T-helper 22 cell (primary cell): Measurements from ENCODE around the gene PUM2.
"Not testable (repeated sequence)": the region's sequence is repeated elsewhere in the genome, so short reads cannot be mapped to it uniquely, and the experiment has no call there.

Experiments used
- DNase-seq: peaks from one replicate; pipeline ENCODE4 v3.0.0-alpha.2; 2020; ENCODE audit warnings: low read depth

Gene PUM2

DNA sequence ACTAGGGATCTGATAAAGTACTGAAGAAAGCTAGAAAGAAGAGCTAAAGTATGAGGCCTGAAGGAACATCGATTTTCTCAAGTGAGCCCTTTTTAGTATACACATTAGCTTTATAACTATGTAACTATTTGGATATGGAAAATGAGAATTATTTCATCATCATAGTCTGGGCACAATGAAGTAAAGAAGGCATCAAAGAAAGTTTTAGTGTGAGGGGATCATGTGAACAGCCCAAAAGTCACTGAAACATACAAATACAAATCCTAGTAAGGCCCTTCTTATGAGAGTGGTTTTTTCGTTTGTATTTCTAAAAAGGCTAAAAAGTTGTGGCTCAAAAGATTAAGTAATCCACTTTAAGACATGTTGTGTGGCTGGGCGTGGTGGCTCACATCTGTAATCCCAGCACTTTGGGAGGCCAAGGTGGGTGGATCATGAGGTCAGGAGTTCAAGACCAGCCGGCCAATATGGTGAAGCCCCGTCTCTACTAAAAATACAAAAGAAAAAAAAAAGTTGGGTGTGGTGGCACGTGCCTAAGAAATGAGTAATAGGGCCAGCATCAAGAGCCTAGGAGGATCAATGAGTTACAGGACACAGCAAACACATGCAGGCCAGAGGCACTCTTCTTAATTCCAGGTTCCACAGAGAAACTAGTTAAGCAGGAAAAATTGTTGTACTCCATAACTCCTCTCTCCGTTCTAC, 61.9 kb downstream of the PUM2 start:
- DNase-seq = no peak

DNA sequence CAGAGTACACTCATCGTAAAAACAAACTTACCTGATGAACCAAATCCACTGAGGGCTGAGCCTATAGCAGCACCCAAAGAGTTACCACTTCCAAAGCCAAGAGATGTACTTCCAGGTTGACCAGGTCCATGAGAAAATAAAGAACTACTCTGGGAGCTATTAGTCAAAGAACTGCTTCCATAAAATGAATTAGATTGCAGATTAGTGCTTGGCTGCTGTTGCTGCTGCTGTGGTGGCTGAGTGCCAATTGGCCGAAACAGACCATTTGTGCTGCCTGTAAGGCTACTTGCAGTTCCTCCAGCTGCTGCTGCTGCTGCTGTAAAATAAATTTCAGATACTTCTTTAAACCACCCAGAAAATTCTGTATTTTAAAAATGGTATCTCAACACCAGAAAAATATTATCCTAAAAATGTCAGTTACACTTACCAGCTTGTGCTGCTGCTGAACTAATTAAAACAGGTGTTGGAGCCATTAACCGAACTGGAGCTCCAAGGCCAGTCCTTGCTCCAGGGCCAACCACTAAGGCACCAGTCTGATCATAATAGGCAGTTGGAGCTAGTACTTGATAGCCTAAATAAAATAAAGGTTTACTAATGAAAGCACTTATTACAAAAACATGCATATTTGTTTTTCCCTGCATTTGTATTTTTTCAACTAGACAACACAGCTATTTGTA, 67.6 kb downstream of the PUM2 start:
- no peak for DNase-seq

GRCh38 chr2:20281876-20282275, 68.8 kb downstream of the PUM2 start:
- no peak for DNase-seq

DNA sequence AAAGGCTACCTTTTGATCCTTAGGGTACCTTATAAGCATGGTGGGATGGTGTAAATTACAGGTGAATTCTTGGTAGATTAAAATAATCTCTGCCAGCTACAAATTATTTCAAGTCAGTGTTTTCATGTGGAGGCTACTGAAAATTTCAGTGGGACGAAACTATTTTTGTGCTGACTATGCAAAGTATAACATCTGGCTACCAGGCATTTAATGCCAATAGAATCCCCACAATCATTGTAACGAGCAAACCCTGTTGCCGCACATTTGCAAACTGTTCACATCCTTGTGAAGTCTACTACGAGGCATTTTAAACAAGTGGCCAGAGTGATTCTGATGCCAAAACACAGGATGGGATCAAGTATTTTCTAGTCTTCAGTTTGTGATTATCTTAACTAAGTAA, 77.6 kb downstream of the PUM2 start:
- DNase-seq = no peak

GRCh38 chr2:20268317-20268716, 82.3 kb downstream of the PUM2 start:
- not testable (repeated sequence) for DNase-seq

- no peak for DNase-seq
Measured at GRCh38 chr2:20267529-20267928, 83.1 kb downstream of the PUM2 start.

DNA sequence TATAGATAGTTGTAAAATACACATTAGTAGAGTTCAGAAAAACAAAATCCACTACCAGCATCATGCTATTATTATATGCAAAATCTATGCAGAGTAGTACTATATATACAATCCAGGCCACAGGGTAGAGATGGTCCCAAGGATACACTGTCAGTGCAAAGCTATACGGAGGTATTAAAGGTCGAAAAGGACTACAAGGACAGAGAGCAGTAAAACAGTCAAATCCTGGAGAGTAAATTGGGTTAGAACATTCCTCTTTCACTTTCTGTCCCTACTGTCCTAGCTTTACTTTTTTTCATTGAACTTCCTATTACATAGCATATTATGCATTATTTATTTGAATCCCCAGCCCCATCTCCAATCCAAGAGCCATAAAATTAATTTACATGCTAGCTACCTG, 86.0 kb downstream of the PUM2 start:
- no peak for DNase-seq

DNA sequence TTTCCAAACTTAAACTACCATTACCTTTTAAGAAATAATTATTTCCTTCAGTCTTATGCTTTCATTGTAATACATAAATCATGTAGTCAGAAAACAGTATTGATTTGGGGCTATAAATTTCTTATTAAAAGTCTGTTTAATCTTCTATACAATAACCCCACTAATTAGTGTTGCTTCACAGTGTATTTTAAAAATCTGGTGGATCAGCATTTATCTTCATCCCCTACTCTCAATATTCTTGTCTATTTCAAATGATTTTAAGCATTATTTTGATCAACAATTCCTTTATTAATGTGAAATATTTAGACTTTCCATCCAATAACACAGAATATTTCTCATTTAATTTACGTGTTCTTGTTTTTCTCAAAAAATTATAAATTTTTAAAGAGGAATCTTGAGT, 93.2 kb downstream of the PUM2 start:
- no peak for DNase-seq

- no peak for DNase-seq
Measured at GRCh38 chr2:20254731-20255130, 95.9 kb downstream of the PUM2 start.

GRCh38 chr2:20250436-20250835, 100.2 kb downstream of the PUM2 start:
- DNase-seq = no peak

DNA sequence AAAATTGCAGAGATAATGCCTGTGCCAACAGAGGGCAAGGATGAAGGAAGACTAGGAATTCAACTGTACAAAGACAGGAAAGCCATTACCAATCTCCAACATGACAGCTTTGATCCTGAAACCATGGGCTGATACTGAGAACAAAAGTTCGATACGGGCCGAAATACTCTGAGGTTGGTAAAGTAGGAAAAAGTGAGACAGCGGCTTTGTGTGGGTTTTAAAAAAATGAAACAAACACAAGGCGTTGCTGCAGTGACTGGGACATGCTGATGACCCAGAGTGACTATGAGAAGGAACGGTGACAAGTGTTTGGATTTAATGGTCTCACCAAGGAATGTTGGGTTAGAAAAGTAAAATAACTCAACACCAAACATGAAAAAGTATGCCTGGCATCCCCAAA, 101.5 kb downstream of the PUM2 start:
- no peak for DNase-seq

DNA sequence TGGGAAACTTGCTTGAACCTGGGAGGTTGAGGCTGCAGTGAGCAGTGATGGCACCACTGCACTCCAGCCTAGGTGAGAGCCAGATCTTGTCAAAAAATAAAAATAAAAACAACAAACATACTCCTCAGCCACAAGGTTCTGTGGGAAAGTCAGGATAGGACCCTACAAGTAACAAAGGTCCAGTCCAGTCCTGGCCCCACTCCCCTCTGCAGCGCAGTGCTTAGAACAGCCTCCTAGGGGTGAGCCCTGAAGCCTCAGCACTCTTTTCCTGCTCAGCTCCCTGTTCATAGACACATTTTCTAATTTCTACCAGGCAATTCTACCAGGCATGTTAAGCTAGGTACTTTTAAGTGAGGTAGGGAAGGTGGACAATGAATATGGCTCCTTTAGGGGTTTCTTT, 103.6 kb downstream of the PUM2 start:
- DNase-seq = no peak

GRCh38 chr2:20243637-20244036, 107.0 kb downstream of the PUM2 start:
- DNase-seq = not testable (repeated sequence)

DNA sequence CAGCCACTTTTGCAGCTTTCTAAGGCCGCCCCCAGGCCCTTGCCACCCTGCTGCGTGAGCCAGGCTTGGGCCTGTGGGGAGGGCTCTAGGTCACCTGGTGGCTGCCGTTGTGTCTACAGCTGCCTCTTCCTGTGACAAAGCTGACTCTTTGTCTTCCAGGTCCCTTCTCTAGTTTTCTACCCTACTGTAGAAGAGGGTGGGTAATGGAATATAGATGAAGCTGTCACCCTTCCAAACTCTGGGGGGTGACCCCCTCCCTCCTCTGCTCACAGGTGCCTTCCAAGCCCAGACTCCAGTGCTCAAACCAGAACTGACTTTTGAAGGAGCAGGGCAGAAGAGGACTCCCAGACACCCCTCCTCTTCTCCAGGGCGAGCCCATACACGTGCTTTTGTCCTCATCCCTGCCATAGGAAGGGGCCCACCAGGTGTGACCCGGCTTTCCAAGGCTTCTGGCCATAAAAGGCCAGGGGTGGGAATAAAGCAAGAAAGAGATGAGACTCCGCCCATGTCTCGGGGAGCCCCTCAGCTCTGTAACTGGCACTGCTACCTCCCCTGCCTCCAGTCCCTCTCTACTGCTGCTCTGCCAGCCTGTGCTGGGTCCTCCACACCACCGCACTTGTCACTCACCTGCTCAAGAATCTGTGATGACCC, 107.8 kb downstream of the PUM2 start:
- no peak for DNase-seq

DNA sequence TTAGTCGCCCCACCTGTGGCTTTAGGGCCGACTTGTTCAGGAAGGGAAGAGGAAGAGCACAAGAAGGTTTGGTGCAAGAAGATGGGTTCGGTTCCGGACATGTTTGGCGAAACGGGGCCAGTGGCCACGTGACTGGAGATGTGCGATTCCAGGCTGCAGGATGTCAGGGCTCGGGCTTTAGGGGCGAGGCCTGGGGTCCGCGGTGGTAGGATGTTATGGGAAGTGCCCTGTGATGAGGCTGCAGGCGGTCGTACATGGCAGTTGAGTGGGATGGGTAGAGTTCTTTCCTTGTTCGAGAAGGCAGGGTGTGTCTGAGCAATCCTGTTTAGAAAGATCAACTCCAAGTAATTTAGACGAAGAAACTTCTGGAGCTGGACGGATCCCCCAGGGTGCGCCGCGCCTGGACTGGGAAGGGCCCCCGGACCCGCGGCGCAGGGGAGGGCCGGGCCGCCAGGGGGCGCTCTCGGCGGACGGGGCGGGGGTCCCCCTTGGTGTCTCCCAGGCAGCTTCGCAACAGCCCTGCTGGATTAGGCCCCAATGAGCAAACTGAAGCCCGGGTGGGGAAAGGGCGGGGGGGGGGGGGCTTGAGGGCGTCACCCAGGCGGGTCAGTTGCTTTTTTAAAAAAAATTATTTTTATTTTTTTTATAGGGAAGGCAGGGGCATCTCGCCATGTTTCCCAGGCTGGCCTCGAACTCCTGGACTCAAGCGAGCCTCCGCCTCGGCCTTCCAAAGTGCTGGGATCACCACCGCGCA, 108.5 kb downstream of the PUM2 start:
- no peak for DNase-seq

DNA sequence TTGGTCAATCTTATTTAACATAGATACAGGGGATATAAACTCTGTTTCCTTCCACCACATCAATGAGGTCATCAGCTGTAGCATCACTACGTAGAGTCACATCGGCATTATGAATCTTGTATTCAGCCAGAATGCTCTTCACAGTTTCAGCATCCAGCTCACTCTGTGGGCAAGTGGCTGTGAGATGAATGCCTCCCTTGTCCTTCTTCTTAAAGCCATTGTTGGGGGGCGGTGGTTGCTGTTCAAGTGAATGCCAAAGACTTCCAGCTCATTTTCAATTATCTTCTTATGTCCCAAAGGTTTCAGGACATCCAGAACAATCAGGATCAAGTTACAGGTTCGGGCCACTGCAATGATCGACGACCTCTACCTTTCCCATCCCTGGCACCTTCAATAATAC, 110.4 kb downstream of the PUM2 start:
- not testable (repeated sequence) for DNase-seq

DNA sequence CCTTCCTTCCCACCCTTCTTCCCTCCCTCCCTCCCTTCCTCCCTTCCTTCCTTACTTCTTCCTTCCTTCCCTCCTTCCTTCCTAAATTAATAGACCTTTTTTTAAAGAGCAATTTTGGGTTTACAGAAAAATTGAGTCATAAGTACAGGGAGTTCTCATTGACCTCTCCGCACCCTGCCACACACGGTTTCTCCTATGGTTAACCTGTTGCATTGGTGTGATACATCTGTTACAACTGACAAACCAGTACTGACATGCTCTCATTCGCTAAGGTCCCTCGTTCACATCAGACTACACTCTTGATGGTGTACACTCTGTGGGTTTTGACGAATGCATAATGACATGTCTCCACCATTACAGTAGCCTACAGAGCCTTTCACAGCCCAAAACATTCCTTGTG, 114.1 kb downstream of the PUM2 start:
- no peak for DNase-seq

DNA sequence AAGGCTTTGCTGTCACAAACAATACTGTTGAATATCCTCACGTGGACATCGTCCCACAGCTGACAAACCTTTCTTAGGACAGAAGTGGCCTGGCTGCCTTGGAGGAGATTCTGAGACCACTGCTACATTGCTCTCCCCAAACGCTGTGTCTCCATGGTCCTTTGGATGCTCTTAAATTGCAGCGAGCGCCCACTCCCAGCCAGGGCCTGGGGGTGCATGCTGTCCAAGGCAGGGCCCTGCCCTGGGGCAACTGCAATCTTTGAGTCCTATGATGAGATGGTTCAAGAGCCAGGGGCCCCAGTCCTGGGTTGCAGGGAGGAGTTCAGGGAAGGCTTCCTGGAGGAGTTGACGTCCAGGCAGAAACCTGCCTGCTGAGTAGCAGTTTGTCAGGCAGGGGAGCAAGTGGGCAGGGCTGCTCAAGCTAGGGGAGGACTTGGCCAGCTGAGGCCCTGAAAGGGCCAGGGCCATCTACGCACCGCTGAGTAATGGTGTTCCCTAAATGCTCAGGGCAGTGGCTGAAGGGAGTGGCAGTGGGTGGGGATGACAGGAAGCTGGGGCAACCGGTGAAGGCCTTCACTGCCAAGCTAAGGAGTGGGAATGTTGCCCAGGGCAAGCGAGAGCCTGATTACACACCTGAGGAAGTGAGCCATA, 114.9 kb downstream of the PUM2 start:
- DNase-seq = no peak

DNA sequence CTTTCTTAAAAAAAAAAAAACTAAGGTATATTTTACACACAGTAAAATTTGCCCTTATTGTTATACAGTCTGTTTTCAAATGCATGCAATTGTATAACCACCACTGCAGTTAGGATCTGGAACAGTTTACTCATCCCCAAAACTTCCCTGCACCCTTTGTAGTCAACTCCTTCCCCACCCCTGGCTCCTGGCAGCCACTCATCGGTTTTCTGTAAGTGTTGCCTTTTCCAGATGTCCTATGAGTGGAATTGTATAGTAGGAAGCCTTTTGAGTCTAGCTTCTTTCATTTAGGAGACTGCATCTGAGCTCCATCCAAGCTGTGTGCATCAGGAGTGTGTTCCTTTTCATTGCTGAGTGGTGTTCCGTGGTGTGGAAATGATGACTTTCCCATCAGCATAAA, 116.0 kb downstream of the PUM2 start:
- not testable (repeated sequence) for DNase-seq

GRCh38 chr2:20232837-20233207, 117.8 kb downstream of the PUM2 start:
- DNase-seq = no peak

DNA sequence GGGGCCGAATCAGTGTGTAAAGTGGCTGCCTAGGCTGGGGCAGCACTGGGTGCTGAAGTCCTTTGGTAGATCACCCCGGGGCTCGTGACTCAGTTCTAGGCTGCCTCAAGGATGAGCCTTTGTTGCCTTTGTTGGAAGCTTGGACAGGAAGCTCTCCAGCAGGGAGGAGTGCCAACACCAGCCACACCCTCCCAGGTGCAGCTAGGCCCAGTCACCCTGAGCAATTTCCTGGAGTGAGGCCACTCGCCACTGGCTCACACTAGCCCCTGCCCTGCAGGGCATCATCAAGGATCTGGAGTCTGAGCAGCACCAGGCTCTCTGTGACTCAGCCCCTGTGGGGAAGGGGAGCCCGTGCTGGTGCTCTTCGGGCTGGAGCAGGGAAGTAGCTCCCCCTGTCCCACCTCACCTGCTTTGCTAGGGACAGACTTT, 119.0 kb downstream of the PUM2 start:
- DNase-seq = no peak

GRCh38 chr2:20231159-20231558, 119.5 kb downstream of the PUM2 start:
- no peak for DNase-seq
